ENCODE results near the gene GRIP1.

GRIP1 gene

GRCh38 chr12:66453844-66454243 is 225.0 kb downstream of the GRIP1 start:
- no peak for DNase-seq (ENCODE audit: low read depth in 2 of 2)

- DNase-seq (ENCODE audit: low read depth in 2 of 2) = no peak
Observed at GRCh38 chr12:66453120-66453519, 225.8 kb downstream of the GRIP1 start.

- DNase-seq (ENCODE audit: low read depth in 2 of 2) = no peak
Observed at GRCh38 chr12:66449531-66449930, 229.3 kb downstream of the GRIP1 start.

- no peak for DNase-seq (ENCODE audit: low read depth in 2 of 2)
Observed at GRCh38 chr12:66447643-66448042, 231.2 kb downstream of the GRIP1 start.

GRCh38 chr12:66446276-66446675 is 232.6 kb downstream of the GRIP1 start:
- DNase-seq (ENCODE audit: low read depth in 2 of 2) = no peak

- no peak for DNase-seq (ENCODE audit: low read depth in 2 of 2)
Observed at GRCh38 chr12:66441905-66442559, 236.8 kb downstream of the GRIP1 start.

- DNase-seq (ENCODE audit: low read depth in 2 of 2) = no peak
Observed at GRCh38 chr12:66438601-66439000, 240.3 kb downstream of the GRIP1 start.

- no peak for DNase-seq (ENCODE audit: low read depth in 2 of 2)
Observed at GRCh38 chr12:66430106-66430505, 248.8 kb downstream of the GRIP1 start.

GRCh38 chr12:66428870-66429269 is 250.0 kb downstream of the GRIP1 start:
- no peak for DNase-seq (ENCODE audit: low read depth in 2 of 2)

- no peak for DNase-seq (ENCODE audit: low read depth in 2 of 2)
Observed at GRCh38 chr12:66428261-66428660, 250.6 kb downstream of the GRIP1 start.

GRCh38 chr12:66426696-66427095 is 252.2 kb downstream of the GRIP1 start:
- DNase-seq (ENCODE audit: low read depth in 2 of 2) = no peak

- no peak for DNase-seq (ENCODE audit: low read depth in 2 of 2)
Observed at GRCh38 chr12:66423266-66423665, 255.6 kb downstream of the GRIP1 start.

GRCh38 chr12:66418908-66419307 is 260.0 kb downstream of the GRIP1 start:
- no peak for DNase-seq (ENCODE audit: low read depth in 2 of 2)

- no peak for DNase-seq (ENCODE audit: low read depth in 2 of 2)
Observed at GRCh38 chr12:66417217-66417616, 261.7 kb downstream of the GRIP1 start.

GRCh38 chr12:66409195-66409871 is 269.5 kb downstream of the GRIP1 start:
- DNase-seq (ENCODE audit: low read depth in 2 of 2) = no peak

- DNase-seq (ENCODE audit: low read depth in 2 of 2) = no peak
Observed at GRCh38 chr12:66405395-66405794, 273.5 kb downstream of the GRIP1 start.

- no peak for DNase-seq (ENCODE audit: low read depth in 2 of 2)
Observed at GRCh38 chr12:66403746-66404145, 275.1 kb downstream of the GRIP1 start.

GRCh38 chr12:66399911-66400306 is 279.0 kb downstream of the GRIP1 start:
- DNase-seq (ENCODE audit: low read depth in 2 of 2) = no peak

- DNase-seq (ENCODE audit: low read depth in 2 of 2) = no peak
Observed at GRCh38 chr12:66398931-66399910, 279.7 kb downstream of the GRIP1 start.

GRCh38 chr12:66397574-66398290 is 281.1 kb downstream of the GRIP1 start:
- DNase-seq (ENCODE audit: low read depth in 2 of 2) = no peak

- DNase-seq (ENCODE audit: low read depth in 2 of 2) = no peak
Observed at GRCh38 chr12:66393890-66394289, 285.0 kb downstream of the GRIP1 start.

All from stimulated activated CD8-positive, alpha-beta memory T cell treated with anti-CD3 and anti-CD28 coated beads, Interleukin-7, amount 100 ng/mL, for 1 hour (primary cell).